Stimulated activated CD4-positive, alpha-beta T cell treated with anti-CD3 and anti-CD28 coated beads, Interleukin-12 subunit alpha, Interleukin-12 subunit beta, amount 100 ng/mL, for 4 hours (primary cell): ENCODE results near the gene ASF1B.
"Not testable (repeated sequence)": the region's sequence is repeated elsewhere in the genome, so short reads cannot be mapped to it uniquely, and the experiment has no call there.

Experiments used
- DNase-seq: peaks from one replicate; pipeline ENCODE4 v3.0.0-alpha.2; 2020

Gene ASF1B

GRCh38 chr19:14136509-14137281, at the start of gene ASF1B:
Gene ASF1B, minus strand, starts transcription at chr19:14136589. Its CDS starts 133 bp downstream, at chr19:14136456.
- peak; percentile 95 for DNase-seq

- DNase-seq, result not testable (repeated sequence)
Measured at GRCh38 chr19:14185691-14186090, 49.3 kb upstream of the ASF1B start.

GRCh38 chr19:14185158-14185557, 48.8 kb upstream of the ASF1B start:
- DNase-seq, result no peak

- no peak for DNase-seq
Measured at GRCh38 chr19:14183741-14184350, 47.5 kb upstream of the ASF1B start.

- DNase-seq, result no peak
Measured at GRCh38 chr19:14182476-14182875, 46.1 kb upstream of the ASF1B start.

- no peak for DNase-seq
Measured at GRCh38 chr19:14181906-14182305, 45.5 kb upstream of the ASF1B start.

GRCh38 chr19:14181199-14181598, 44.8 kb upstream of the ASF1B start:
- DNase-seq, result not testable (repeated sequence)

GRCh38 chr19:14177496-14178074, 41.2 kb upstream of the ASF1B start:
- DNase-seq, result no peak

GRCh38 chr19:14175351-14175792, 39.0 kb upstream of the ASF1B start:
- DNase-seq, result no peak

- no peak for DNase-seq
Measured at GRCh38 chr19:14174883-14175282, 38.5 kb upstream of the ASF1B start.

GRCh38 chr19:14168993-14169392, 32.6 kb upstream of the ASF1B start:
- DNase-seq, result no peak

- no peak for DNase-seq
Measured at GRCh38 chr19:14168259-14168972, 32.0 kb upstream of the ASF1B start.

GRCh38 chr19:14167576-14168138, 31.3 kb upstream of the ASF1B start:
- DNase-seq, result no peak

- DNase-seq, result no peak
Measured at GRCh38 chr19:14166999-14167575, 30.7 kb upstream of the ASF1B start.

- DNase-seq, result no peak
Measured at GRCh38 chr19:14165990-14166830, 29.8 kb upstream of the ASF1B start.

GRCh38 chr19:14164724-14165493, 28.5 kb upstream of the ASF1B start:
- DNase-seq, result no peak

GRCh38 chr19:14164082-14164481, 27.7 kb upstream of the ASF1B start:
- DNase-seq, result no peak

GRCh38 chr19:14162871-14163297, 26.5 kb upstream of the ASF1B start:
- DNase-seq, result no peak

- DNase-seq, result no peak
Measured at GRCh38 chr19:14161305-14161704, 24.9 kb upstream of the ASF1B start.

GRCh38 chr19:14160017-14160703, 23.8 kb upstream of the ASF1B start:
- no peak for DNase-seq
